Vagina (tissue), 2 donors: Measurements from ENCODE around the gene CIROP. TPM values are rescaled to one million over a fixed set of nuclear protein-coding genes. Genes with fewer than 3 reads are reported as not detected.

Experiments
- DNase-seq, 2 donors: peaks; one replicate each; pipeline ENCODE4 v3.0.0-alpha.2; 2017; ENCODE audit errors: extremely low spot score in 2 of 2
- H3K27ac ChIP-seq: fragments of 200-600 bp; sonication (generic); one replicate; pipeline ENCODE4 v1.5.1; 2019
- H3K27me3 ChIP-seq: fragments of 200-600 bp; sonication (generic); one replicate; pipeline ENCODE4 v1.5.1; 2019
- H3K36me3 ChIP-seq, 2 donors: fragments of 200-600 bp; sonication (generic); one replicate each; pipeline ENCODE4 v1.5.1; 2017 to 2019
- H3K4me1 ChIP-seq: fragments of 200-600 bp; sonication (generic); one replicate; pipeline ENCODE4 v1.5.1; 2019
- H3K4me3 ChIP-seq, 2 donors: fragments of 200-600 bp; sonication (generic); 1 replicate in 1 of 2; 2 replicates in 1 of 2; pipeline ENCODE4 v1.5.1; 2016 to 2019
- H3K9me3 ChIP-seq: fragments of 200-600 bp; sonication (generic); one replicate; pipeline ENCODE4 v1.5.1; 2019
- POLR2A ChIP-seq, 2 donors: fragments of 450-650 bp; IDR thresholded peaks; one replicate each; pipeline ENCODE4 v1.6.1; 2017; ENCODE audit warnings: antibody characterized with exemption in 2 of 2, mild to moderate bottlenecking in 2 of 2, moderate library complexity in 2 of 2
- POLR2AphosphoS5 ChIP-seq, 2 donors: sonication (generic); formaldehyde crosslinking; IDR thresholded peaks; one replicate each; pipeline ENCODE4 v1.9.0; 2017; ENCODE audit warnings: antibody characterized with exemption in 2 of 2, mild to moderate bottlenecking in 2 of 2, low read depth in 1 of 2; ENCODE audit not compliant: insufficient read depth in 1 of 2
- intact Hi-C: fragments of 100-400 bp; cut with DNase I; formaldehyde crosslinking; loops from one replicate; pipeline ENCODE4 v1.15.1; 2023
- total RNA-seq: library from RNA; depleted of rRNA; stranded (reverse); fragments of >200 nt; gene quantifications from one replicate; pipeline ENCODE4 v1.2.3, GENCODE V29; 2016
- TF ChIP-seq, protein P1 (sequence below), 3 experiments: fragments of 450-650 bp in 2 of 3; fragments of 200-600 bp in 1 of 3; sonication (generic) in 1 of 3; IDR thresholded peaks; one replicate each; pipeline ENCODE4 v1.5.1; 2017 to 2019; ENCODE audit warnings: antibody characterized with exemption in 3 of 3, mild to moderate bottlenecking in 2 of 3, moderate library complexity in 2 of 3

The CIROP gene
- total RNA-seq, 1 donor from 2014 or later = not detected

GRCh38 chr14:23143911-23144310 is 39.1 kb upstream of the CIROP start:
- Histone ChIP-seq H3K27me3 (no peaks in the 10 kb centered on the region), H3K36me3 (peaks cover 0 to 20% of the 10 kb centered on the region in 2 donors), H3K9me3 (no peaks in the 10 kb centered on the region), H3K4me3 (no peak overlapping the region), H3K4me1 (peaks cover 59% of the 10 kb centered on the region), H3K27ac (peak overlapping the region; percentile 87)
- TF ChIP-seq POLR2A (IDR thresholded peaks at IDR 0.05) (no peak), POLR2AphosphoS5 (IDR thresholded peaks at IDR 0.05; ENCODE audit: insufficient read depth in 1 of 2, low read depth in 1 of 2) (no peak)
- TF ChIP-seq, protein P1, sequence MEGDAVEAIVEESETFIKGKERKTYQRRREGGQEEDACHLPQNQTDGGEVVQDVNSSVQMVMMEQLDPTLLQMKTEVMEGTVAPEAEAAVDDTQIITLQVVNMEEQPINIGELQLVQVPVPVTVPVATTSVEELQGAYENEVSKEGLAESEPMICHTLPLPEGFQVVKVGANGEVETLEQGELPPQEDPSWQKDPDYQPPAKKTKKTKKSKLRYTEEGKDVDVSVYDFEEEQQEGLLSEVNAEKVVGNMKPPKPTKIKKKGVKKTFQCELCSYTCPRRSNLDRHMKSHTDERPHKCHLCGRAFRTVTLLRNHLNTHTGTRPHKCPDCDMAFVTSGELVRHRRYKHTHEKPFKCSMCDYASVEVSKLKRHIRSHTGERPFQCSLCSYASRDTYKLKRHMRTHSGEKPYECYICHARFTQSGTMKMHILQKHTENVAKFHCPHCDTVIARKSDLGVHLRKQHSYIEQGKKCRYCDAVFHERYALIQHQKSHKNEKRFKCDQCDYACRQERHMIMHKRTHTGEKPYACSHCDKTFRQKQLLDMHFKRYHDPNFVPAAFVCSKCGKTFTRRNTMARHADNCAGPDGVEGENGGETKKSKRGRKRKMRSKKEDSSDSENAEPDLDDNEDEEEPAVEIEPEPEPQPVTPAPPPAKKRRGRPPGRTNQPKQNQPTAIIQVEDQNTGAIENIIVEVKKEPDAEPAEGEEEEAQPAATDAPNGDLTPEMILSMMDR (IDR thresholded peaks at IDR 0.05) = no peak
- intact Hi-C loops = no loop called here
- DNase-seq = no peak

GRCh38 chr14:23142826-23143225 is 38.0 kb upstream of the CIROP start:
- Histone ChIP-seq H3K4me1 (peaks cover 63% of the 10 kb centered on the region), H3K36me3 (peaks cover 0 to 27% of the 10 kb centered on the region in 2 donors), H3K27ac (peak overlapping the region; percentile 87), H3K9me3 (no peaks in the 10 kb centered on the region), H3K27me3 (no peaks in the 10 kb centered on the region), H3K4me3 (no peak overlapping the region)
- no peak for TF ChIP-seq POLR2AphosphoS5 (IDR thresholded peaks at IDR 0.05; ENCODE audit: insufficient read depth in 1 of 2, low read depth in 1 of 2)
- TF ChIP-seq, protein P1 (IDR thresholded peaks at IDR 0.05) = no peak
- no peak for TF ChIP-seq POLR2A (IDR thresholded peaks at IDR 0.05)
- intact Hi-C loops = no loop called here
- DNase-seq = no peak

GRCh38 chr14:23141706-23142444 is 37.1 kb upstream of the CIROP start:
- Histone ChIP-seq H3K4me3 (no peak overlapping the region), H3K27me3 (no peaks in the 10 kb centered on the region), H3K36me3 (peaks cover 0 to 27% of the 10 kb centered on the region in 2 donors), H3K27ac (peak overlapping the region; percentile 87), H3K4me1 (peaks cover 56% of the 10 kb centered on the region), H3K9me3 (no peaks in the 10 kb centered on the region)
- no peak for DNase-seq
- intact Hi-C loops = no loop called here
- no peak for TF ChIP-seq POLR2AphosphoS5 (IDR thresholded peaks at IDR 0.05; ENCODE audit: insufficient read depth in 1 of 2, low read depth in 1 of 2)
- TF ChIP-seq, protein P1 (IDR thresholded peaks at IDR 0.05) = no peak
- TF ChIP-seq POLR2A (IDR thresholded peaks at IDR 0.05) = no peak

DNA sequence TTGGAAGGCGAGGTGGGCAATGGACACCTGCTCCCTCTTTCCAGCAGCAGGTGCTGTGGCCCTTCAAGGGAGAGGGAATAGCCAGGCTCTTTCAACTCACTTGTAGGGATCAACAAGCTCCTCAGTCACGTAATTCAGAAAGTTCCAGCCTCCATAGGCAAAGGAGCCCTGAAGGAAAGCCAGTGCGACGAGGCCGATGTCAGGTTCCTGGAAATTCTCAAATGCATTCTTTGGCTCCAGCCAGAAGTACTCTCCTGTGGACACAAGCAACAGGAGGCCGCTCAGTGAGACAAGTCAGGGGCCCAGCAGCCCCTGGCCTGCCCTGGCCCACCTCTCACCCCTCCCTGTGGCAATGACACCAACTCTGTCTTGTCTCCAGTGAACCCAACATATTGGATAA is 35.6 kb upstream of the CIROP start:
- H3K4me3 ChIP-seq = no peak overlapping the region
- H3K27me3 ChIP-seq = no peaks in the 10 kb centered on the region
- H3K4me1 ChIP-seq = peaks cover 41% of the 10 kb centered on the region
- no peaks in the 10 kb centered on the region for H3K9me3 ChIP-seq
- intact Hi-C loops = no loop called here
- H3K36me3 ChIP-seq = peaks cover 0 to 32% of the 10 kb centered on the region in 2 donors
- no peak overlapping the region for H3K27ac ChIP-seq
- DNase-seq = no peak
- TF ChIP-seq POLR2AphosphoS5 (IDR thresholded peaks at IDR 0.05; ENCODE audit: insufficient read depth in 1 of 2, low read depth in 1 of 2) (no peak), POLR2A (IDR thresholded peaks at IDR 0.05) (no peak)
- TF ChIP-seq, protein P1 (IDR thresholded peaks at IDR 0.05) = no peak

DNA sequence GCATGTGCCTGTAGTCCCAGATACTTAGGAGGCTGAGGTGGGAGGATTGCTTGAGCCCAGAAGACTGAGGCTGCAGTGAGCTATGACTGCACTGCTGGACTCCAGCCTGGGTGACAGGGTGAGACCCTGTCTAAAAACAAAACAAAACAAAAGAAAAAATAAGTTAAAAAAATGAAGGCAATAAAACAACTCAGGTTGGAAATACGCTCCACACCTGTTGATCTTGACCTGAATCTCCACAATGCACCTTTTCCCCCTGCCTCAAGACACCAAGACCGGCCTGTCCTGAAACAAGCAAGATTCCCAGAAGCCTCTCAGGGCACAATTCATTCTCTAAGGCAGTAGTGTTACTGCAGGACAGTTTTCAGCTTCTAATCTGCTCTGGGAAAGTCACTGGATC is 35.1 kb upstream of the CIROP start:
- TF ChIP-seq POLR2AphosphoS5 (IDR thresholded peaks at IDR 0.05; ENCODE audit: insufficient read depth in 1 of 2, low read depth in 1 of 2) = no peak
- TF ChIP-seq, protein P1 (IDR thresholded peaks at IDR 0.05) = no peak
- TF ChIP-seq POLR2A (IDR thresholded peaks at IDR 0.05) = no peak
- Histone ChIP-seq H3K36me3 (peaks cover 0 to 32% of the 10 kb centered on the region in 2 donors), H3K9me3 (no peaks in the 10 kb centered on the region), H3K4me3 (no peak overlapping the region), H3K27ac (no peak overlapping the region), H3K27me3 (no peaks in the 10 kb centered on the region), H3K4me1 (peaks cover 36% of the 10 kb centered on the region)
- no peak for DNase-seq
- intact Hi-C loops = no loop called here
